Measurements from ENCODE around the gene IL15.

The IL15 gene

GRCh38 chr4:141719585-141719984 is 83.2 kb downstream of the IL15 start:
- CTCF ChIA-PET = interaction anchor here (1.9 kb wide), 2 partner anchors 12 to 14 kb away, joined by 4 to 7 read pairs; no protein-coding TSS in a partner anchor
- POLR2A ChIA-PET = no interaction called here
- DNase-seq (ENCODE audit: extremely low spot score) = no peak
- no peak for TF ChIP-seq CTCF (IDR thresholded peaks at IDR 0.05; ENCODE audit: control extremely low read depth, extremely low read depth, low read depth, missing control alignments)

GRCh38 chr4:141721174-141721573 is 84.8 kb downstream of the IL15 start:
- TF ChIP-seq CTCF (IDR thresholded peaks at IDR 0.05; ENCODE audit: control extremely low read depth, extremely low read depth, low read depth, missing control alignments) = no peak
- POLR2A ChIA-PET = no interaction called here
- no peak for DNase-seq (ENCODE audit: extremely low spot score)
- CTCF ChIA-PET = no interaction called here

- CTCF ChIA-PET = interaction anchor here (1.3 kb wide), 1 partner anchor 81 kb away, joined by 3 read pairs; no protein-coding TSS in a partner anchor
- no peak for DNase-seq (ENCODE audit: extremely low spot score)
- POLR2A ChIA-PET = no interaction called here
- TF ChIP-seq CTCF (IDR thresholded peaks at IDR 0.05; ENCODE audit: control extremely low read depth, extremely low read depth, low read depth, missing control alignments) = no peak
Measured at GRCh38 chr4:141724646-141725045, 88.3 kb downstream of the IL15 start.

GRCh38 chr4:141727420-141727819 is 91.0 kb downstream of the IL15 start:
- no peak for DNase-seq (ENCODE audit: extremely low spot score)
- ChIA-PET POLR2A (no interaction called here), CTCF (interaction anchor here (0.9 kb wide), 1 partner anchor 44 kb away, joined by 3 read pairs; no protein-coding TSS in a partner anchor)
- no peak for TF ChIP-seq CTCF (IDR thresholded peaks at IDR 0.05; ENCODE audit: control extremely low read depth, extremely low read depth, low read depth, missing control alignments)

GRCh38 chr4:141730805-141731204 is 94.4 kb downstream of the IL15 start:
- POLR2A ChIA-PET = no interaction called here
- CTCF ChIA-PET = interaction anchor here (0.8 kb wide), 1 partner anchor 424 kb away, joined by 3 read pairs; no protein-coding TSS in a partner anchor
- DNase-seq (ENCODE audit: extremely low spot score) = no peak
- TF ChIP-seq CTCF (IDR thresholded peaks at IDR 0.05; ENCODE audit: control extremely low read depth, extremely low read depth, low read depth, missing control alignments) = no peak

GRCh38 chr4:141731481-141731880 is 95.1 kb downstream of the IL15 start:
- ChIA-PET POLR2A (no interaction called here), CTCF (interaction anchor here (0.8 kb wide), 1 partner anchor 424 kb away, joined by 3 read pairs; no protein-coding TSS in a partner anchor)
- no peak for TF ChIP-seq CTCF (IDR thresholded peaks at IDR 0.05; ENCODE audit: control extremely low read depth, extremely low read depth, low read depth, missing control alignments)
- DNase-seq (ENCODE audit: extremely low spot score) = no peak

GRCh38 chr4:141739636-141740035 is 103.3 kb downstream of the IL15 start:
- CTCF ChIA-PET = no interaction called here
- no peak for DNase-seq (ENCODE audit: extremely low spot score)
- TF ChIP-seq CTCF (IDR thresholded peaks at IDR 0.05; ENCODE audit: control extremely low read depth, extremely low read depth, low read depth, missing control alignments) = no peak
- POLR2A ChIA-PET = no interaction called here

Measured in GM10248 (cell line).